ENCODE measurements around the gene DYNLT4.

DYNLT4 gene

DNA sequence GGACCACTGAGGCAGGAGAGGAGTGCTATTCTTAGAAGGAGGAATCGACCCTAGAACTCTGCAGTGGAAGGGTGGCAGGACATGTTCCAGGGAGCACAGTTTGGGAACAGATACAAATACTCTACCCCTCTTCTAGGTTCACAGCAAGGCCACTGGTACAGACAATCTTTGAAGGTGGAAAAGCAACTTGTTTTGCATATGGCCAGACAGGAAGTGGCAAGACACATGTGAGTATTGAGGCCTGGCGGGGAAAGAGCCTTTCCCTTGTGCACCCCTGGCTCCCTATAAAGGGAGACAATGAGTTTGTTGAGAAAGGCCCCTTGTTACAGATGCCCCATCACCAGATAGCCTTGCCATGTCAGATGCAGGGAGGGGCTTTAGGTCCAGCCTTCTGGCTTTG, 49.7 kb downstream of the DYNLT4 start:
- DNase-seq (ENCODE audit: low read depth in 2 of 2) = no peak

Data from stimulated activated CD8-positive, alpha-beta memory T cell treated with anti-CD3 and anti-CD28 coated beads, Interleukin-7, amount 100 ng/mL, for 4 hours (primary cell).